Hippocampal formation (tissue), 2 donors: ENCODE measurements around the gene TNIK.

Experiments used
- DNase-seq, 2 donors: peaks; one replicate each; lab custom pipeline; 2025; lab: John Stamatoyannopoulos, UW

Gene TNIK

DNA sequence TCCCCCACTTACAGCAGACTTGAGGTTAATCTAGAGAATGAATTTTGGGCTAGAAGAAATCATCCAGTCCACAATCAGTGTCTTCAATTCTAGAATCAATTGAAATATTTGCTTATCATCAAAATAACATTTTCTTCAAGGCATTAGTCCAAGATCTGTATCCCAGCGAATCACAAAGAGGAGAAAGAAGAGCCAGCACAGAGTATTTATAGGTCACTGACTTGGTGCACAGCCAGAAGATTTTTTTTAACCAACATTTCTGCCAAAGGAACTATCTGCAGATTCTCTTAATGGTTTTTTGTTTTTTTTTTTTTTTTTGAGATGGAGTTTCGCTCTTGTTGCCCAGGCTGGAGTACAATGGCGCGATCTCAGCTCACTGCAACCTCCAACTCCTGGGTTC is 178.2 kb downstream of the TNIK start:
- DNase-seq, result no peak

DNA sequence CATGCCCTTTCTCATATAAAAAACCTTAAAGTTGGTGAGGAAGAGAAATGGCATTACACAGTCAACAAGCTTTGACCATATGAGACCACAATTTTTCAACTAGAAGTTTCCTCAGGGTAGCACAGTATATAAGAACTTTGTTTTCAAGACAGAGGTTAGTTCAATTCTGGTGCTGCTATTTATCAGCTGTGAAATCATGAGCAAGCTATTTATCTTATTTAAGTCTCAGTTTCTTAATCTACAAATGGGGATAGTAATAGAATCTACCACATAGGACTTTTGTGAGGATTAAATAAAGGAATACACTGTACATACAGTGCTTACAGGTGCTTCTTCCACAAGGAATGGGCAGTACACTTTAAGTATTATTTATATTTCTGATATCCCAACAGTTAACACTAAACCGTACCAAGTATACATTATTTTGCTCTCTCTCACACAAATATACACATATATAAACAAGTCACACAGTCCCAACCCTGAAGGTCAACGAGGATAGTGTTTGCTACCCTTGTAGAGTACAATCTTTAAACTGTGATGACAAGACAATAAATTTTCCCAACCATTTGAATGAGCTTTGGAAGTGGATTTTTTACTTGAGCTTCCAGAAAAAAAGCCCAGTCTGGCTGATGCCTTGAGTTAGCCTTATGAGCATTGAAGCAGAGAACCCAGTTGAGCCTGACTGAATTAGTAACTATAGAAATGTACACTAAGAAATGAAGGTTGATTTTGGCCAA is 178.8 kb downstream of the TNIK start:
- no peak for DNase-seq

DNA sequence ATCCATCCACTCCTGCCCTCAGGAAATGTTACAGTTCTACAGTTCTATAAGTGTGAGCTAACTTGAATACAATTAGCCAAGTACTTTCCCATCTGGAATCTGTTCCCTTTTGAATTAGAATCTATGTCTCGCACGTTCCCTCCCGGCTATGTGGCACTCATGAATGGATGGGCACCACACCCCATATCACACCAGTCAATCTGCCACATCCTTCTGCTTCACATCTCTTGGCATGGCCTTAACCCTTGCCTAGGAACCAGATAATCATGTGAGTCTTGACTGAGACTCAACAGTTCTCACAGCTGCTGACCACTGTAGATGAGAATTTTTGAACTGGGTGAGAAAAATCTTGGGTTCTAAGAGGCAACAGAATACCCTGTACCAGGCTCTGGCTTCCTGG is 180.2 kb downstream of the TNIK start:
- no peak for DNase-seq

DNA sequence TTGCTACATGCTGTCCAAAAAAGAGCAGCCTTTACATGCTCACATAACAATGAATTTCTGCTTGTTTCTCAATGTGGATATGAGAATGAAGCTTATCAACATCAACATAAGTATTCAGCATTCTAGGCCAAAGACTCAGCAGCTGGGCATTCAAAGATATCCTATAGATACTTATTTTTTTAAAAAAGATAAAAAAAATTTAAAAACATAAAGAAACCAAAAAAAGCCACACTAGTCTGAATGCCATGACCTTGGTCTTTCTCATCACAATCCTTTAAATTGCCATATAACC is 182.0 kb downstream of the TNIK start:
- no peak for DNase-seq

DNA sequence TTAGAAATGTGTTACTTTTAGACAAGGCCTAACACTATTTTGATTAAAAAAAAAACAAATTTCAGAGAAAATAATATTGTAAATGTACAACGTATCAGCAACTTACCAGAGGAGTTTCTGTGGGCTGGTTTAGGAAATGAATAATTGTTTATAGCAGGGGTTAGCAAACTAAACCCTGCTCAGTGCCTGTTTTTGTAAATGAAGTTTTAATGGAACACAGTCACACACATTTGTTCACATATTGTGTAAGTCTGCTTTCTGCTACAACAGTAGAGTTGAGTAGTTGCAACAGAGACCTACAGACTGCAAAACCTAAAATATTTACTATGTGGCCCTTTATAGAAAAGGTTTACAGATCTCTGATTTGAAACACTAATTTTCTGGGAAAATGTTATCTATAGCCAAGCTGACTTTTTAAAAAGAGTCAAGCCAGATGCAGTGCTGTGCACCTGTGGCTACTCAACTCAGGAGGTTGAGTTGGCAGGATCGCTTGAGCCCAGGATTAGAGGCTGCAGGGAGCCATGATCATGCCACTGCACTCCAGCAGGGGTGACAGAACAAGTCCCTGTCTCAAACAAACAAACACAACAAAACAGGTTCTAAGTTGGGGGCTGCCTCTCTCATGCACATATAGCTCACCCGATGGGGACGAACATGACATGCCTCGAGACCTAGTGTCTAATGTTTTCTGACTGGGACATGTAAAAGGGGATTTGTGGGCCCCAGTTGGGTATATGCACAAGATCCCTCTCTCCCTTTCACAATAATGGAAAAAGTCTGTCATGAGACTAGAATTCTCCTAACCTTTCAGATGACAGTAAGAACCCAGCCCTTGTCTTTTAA is 182.5 kb downstream of the TNIK start:
- no peak for DNase-seq

DNA sequence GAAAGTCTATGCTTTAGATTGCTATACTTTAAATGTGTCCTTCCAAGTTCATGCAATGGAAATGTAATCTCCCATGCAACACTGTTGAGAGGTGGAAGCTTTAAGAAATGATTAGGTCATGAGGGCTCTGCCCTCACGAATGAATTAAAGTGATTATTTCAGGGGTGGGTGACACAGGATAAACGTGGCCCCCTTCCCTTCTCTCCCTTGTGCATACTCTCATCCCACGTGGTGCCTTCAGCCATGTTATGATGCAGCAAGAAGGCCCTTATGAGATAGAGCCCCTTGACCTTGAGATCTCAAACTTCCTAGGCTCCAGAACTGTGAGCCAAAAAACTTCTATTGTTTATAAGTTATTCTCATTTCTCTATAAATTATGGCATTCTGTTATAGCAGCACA is 183.3 kb downstream of the TNIK start:
- no peak for DNase-seq

DNA sequence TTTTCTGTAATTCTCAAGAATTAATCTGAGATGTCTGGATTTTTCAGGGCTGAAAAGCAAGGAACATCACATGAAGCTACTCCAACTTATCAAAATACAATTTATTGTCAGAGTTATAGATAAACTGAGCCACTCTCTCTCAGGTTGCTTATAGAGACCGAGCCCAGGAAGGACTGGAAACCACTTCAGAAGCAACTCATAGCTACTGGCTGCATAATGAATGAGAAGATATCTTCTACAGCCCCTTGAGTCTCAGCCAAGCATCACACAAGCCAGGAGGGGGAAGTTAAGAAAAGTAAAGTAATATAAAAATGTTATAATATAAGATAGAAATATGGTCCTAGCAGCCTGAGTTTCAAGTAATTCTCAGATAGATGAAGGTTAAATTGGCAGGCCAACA is 186.0 kb downstream of the TNIK start:
- DNase-seq, result no peak

DNA sequence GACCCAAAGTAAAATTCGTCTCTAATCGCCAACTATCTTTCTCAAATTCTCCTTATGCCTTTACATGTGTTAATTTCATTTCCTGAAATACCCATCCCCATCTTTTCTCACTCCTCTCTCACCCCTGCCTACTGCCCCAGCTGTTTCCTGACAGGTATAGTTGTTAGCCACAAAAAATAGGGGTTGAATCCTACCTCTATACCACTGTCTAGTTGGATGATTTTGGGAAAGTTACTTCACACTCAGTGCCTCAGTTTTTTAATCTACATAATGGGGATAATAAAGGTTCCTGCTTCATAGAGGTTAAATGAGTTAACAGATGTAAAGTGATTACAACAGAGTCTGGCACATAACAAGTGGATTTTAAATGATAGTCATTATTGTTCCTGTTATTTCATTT is 189.7 kb downstream of the TNIK start:
- DNase-seq, result no peak

DNA sequence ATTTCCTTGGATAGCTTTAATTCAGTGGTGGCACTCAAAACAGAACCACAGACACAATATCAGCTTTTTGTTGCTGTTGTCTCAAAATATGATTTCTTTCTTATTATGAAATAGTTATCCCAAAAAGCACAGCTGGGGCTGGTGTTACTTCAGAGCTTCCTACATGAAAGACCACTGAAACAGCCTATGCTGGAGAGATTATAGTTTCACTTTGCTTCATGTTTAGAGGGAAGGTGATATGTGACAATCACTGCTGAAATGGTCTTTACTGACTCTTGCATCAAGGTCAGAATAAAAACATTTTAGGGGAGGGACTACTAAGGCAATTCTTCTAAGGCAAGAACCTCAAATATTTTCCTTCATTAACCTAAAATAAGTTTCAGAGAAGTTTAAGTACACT is 190.7 kb downstream of the TNIK start:
- DNase-seq, result no peak

DNA sequence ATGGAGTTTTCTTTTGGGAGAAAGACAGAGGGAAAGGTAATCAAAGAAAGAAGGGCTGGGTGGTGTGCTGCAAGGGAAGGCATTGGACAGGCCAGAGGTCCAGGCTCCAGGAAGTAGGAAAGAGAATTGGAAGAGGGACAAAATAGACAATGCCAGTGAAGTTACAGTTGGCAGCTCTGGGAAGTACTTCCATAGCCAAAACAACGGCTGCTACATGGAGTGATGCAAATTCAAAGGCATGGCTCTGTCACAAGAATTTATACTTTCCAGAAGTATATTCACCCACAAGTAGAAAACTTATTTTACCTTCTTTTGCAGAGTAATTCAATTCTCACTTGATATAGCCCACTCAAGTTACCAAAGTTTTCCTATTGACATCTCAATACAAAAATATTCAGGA is 191.5 kb downstream of the TNIK start:
- no peak for DNase-seq

DNA sequence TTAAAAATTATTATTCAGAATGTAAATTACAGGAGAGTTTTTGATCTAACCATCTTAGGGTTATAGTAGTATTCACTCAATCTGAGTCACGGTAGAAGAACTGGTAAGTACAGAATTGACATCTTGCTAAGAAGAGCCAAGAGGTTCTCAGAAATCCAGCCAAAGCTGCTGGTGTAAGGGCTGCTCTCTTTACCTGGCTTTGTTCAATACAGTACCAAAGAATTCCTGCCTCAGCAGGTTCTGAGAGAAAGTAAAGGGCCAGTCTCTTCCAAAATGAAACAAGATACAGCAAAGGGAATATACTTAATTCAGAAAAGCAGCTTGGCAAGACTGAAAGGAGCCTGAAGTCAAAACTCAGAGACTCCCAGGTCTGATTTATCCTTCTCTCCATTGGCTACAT is 193.1 kb downstream of the TNIK start:
- DNase-seq, result no peak

DNA sequence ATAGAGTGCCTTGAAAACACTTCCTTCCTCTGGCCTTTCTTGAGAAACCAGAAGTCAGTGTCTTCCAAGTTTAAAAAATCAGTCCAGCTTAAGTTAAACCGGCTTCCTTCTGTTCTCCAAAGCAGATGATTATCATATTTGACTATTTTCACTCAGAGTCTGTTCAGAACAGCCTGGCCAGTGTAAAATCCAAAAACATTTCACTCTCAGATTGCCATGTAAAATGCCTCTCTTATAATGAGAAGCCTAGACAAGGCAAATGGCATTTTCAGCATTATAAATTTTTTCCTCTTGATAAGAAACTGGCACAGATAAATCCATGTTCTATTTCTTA is 193.5 kb downstream of the TNIK start:
- DNase-seq, result no peak

DNA sequence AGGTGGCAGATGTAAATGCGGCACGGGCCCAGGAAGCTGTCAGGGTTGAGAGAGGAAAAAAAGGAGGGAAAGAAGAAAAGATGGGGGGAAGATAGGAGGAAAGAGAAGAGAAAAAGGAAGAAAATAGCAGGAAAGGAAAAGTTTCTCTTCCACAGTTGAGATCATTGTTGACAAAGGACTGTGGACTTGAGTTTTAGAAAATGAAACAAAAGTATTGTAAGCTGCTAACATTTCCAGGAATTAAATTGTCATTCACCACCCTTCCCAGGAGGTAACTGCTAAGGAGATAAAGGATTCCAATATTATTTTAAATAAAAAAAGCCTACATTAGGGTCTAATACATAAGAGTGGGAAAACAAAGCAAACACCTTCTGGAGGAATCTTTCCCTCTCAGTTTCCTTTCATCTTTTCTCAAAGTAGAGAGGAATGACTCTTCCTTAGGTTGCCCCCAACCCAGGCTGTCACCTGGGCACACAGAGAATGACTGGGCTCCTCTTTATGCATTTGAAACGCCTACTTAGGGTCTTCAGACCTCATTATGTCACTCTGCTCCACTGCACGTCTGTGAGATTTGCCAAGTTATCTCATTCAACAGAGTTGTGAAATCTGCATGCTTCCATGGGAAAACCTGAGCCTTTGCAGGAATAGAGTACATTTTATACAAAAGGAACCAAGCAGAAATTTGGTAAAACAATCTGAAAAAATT is 194.0 kb downstream of the TNIK start:
- no peak for DNase-seq

DNA sequence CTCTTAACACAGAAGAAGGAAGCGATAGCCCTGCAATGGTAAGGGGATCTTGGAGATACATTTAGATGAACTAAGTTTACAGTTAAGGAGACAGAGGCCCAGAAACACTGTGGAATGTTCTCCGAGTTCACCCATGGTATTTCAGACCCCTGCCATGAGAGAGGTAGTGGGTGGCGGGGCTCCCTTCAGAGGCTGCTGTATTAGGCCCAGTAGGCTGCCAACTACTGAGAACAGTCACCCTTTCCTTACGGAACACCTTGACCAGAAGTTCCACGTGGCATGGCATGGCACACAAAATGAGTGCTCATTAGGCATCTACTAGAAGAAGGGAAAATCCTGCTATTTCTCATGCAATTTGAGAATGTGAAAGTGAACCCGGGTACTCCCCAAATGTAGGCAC is 195.4 kb downstream of the TNIK start:
- DNase-seq, result no peak

DNA sequence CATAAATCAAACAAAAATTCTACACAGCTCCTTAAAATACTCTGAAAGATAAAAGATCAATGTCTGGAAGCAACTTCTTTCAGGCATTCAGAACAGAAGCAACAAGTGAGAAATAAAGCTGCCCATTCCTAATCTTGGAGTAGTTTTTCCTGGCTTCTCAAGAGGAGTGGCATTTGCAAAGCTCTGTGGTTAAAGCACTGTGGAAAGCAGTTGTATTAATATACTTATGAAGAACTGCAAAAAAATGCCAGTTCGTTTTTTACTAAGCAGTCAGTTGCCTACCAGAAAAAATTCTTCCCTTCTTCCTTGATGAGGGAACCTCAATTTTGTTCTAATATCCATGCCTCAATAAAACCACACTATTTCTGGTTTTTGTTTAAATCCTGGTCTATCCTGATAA is 197.8 kb downstream of the TNIK start:
- no peak for DNase-seq

DNA sequence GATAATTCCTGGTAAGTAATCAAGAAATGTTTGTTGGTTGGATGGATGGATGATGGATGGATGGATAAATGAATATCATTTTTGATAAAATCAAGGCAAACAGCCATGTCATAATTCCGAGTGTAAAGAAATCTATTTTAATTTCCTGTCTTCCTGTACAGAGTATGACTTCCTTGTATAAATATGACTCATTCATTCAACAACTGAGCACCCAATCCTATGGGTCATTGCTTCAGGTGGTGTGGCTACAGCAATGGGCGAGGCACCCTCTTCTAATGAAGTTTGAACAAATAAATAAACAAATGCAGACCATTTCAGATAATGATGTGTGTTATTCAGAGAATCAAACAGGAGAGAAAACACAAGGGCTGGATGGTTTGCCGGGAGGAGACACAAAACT is 198.7 kb downstream of the TNIK start:
- DNase-seq, result no peak

DNA sequence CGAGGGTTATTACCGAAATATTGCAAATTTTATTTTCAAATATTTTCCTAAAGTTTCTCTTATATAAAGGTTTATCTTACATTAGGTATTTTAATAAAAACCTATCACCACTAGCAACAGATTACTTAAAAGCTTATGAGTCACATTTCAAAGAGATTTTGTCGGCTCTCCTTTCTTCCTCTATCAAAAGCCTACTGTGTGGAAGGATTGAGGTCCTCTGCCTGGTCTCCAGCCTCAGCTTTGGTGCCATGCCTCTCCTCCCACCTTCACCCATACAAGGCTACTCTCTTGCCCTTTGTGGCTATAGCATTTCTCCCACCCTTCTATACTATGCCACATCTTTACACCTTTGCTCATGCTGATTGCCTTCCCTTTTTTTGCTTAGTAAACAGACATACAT is 199.3 kb downstream of the TNIK start:
- DNase-seq, result no peak

DNA sequence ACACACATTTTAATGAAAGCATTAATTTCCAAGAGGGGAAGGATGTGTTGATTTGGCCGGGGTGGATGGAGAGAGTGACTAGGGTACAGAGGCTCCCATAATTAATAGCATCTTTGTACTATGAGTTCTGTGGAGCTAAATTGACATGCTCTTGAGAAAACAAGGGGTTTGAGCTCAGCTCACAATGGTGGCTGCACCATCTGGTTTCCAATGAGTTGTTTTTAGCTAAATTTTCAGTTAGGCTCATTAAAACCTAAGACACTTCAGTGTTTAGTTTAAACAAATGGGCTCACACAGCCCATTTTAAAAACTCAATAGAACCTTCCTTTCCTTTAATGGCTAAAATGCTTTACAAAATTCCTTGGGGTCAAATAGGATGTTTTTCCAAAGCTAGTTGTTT is 199.7 kb downstream of the TNIK start:
- peak in 1 of 2 donors; percentile 49 for DNase-seq

DNA sequence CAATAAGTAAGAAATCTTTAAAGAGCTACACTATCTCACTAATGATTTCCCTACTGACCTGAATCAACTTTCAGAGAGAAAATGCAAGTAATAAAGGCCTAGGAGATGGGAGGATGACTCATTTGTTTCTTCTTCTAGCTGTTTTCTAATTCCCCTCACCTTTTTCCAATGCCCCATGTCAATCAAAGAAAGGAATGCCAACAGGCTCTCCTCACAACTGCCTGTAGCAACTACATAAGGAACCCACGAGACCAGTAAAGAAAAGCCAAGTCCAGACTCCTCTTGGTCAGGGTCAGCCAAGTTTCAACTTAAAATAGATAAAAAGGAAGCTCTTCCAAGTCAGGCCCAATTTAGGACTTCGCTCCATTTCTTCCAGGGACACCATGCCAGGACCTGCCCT is 201.9 kb downstream of the TNIK start:
- no peak for DNase-seq

DNA sequence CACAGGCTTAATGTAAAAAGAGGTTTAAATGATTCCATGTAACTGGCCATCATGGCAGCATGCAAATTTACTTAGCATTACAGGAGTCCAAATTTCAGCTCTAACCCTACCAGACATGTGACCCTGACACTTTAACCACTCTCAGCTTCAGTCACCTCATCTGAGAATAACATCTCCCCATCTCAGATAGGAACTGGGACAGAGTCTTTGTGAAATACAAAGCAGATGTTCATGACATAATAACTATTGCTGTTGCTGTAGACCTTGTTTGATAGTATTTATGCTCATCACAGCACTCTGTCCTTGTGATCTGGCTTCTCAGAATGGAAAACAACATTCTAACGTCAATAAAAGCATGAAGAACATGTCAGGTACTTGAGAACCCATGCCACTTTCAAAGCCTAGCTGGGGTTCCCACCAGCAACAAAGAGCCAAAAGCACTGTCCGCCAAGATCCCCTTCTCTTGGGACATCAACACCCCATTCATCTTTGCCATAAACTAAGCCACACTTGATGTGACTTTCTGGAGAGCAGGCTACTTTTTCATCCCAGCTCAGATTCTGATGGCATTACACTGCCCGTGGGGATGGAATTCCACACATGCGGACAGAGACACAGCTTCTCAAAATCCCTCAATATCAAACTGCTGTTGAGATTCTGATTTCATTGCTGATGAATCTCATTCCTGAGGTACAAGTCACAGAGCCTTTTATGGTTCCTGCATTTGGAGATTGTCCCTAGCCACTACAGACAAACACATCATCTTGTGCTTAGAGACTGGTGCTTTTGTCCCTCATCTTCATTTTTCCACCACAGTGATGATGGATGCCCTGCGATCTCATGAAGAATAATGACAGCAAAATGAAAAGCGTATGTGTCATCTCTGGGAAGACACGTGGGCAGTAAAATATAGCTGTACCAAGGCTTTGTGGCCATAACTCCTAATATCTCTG is 202.7 kb downstream of the TNIK start:
- no peak for DNase-seq

DNA sequence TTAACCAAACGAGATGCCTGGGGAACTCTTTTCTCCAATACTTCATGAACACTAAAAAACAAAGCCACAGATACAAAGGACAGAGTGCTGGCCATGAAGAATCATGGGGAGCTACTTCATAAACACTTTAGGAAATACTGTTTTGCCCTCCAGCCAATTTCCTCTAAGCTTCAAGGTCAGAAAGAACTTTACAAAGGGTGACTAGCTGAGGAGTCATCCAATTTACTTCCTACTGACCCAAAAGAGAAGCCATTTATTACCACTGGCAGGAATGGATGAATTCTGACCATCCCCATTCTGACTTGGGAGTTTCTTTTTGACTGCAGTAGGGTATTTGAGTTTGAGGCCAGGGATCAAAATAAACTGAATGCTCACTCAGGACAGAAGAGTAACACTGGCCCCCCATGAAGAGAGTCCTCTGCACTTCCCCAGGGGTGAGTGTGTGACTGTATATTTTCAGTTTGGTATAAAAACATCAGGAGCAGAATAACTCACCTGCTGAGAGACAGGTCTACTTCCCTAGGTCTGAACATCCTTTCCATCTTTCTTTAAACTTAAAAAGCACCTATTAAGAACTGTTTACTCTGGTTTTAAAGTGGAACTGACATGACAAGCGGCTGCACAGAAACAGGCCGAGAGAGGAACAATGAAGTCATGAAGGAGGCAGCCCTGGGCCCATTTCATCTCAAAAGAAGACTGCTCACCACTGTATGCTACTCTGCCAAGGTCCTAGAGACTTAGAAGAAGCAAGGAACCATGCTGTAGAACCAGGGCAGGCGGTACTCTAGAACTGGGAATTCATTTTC is 203.6 kb downstream of the TNIK start:
- DNase-seq, result no peak
